ENCODE measurements around the gene KIF19.
"Not testable (repeated sequence)": the region's sequence is repeated elsewhere in the genome, so short reads cannot be mapped to it uniquely, and the experiment has no call there.

Gene KIF19

GRCh38 chr17:74325743-74326379, at the start of gene KIF19:
Gene KIF19 (plus strand): TSS chr17:74326226. CDS start chr17:74326350, 124 bp downstream.
- no peak for DNase-seq

- DNase-seq, result no peak
Observed at GRCh38 chr17:74276541-74277009, 49.5 kb upstream of the KIF19 start.

GRCh38 chr17:74277935-74278334, 48.1 kb upstream of the KIF19 start:
- no peak for DNase-seq

GRCh38 chr17:74279617-74280016, 46.4 kb upstream of the KIF19 start:
- not testable (repeated sequence) for DNase-seq

- DNase-seq, result no peak
Observed at GRCh38 chr17:74280093-74280513, 45.9 kb upstream of the KIF19 start.

- DNase-seq, result no peak
Observed at GRCh38 chr17:74281799-74282198, 44.2 kb upstream of the KIF19 start.

GRCh38 chr17:74282274-74282586, 43.8 kb upstream of the KIF19 start:
- not testable (repeated sequence) for DNase-seq

- DNase-seq, result no peak
Observed at GRCh38 chr17:74282587-74283370, 43.2 kb upstream of the KIF19 start.

GRCh38 chr17:74283371-74283673, 42.7 kb upstream of the KIF19 start:
- no peak for DNase-seq

- no peak for DNase-seq
Observed at GRCh38 chr17:74287031-74287602, 38.9 kb upstream of the KIF19 start.

GRCh38 chr17:74288785-74289184, 37.2 kb upstream of the KIF19 start:
- DNase-seq, result no peak

GRCh38 chr17:74289688-74290087, 36.3 kb upstream of the KIF19 start:
- no peak for DNase-seq

GRCh38 chr17:74290340-74290739, 35.7 kb upstream of the KIF19 start:
- no peak for DNase-seq

GRCh38 chr17:74292495-74292894, 33.5 kb upstream of the KIF19 start:
- no peak for DNase-seq

- DNase-seq, result no peak
Observed at GRCh38 chr17:74295625-74296547, 30.1 kb upstream of the KIF19 start.

GRCh38 chr17:74296548-74296936, 29.5 kb upstream of the KIF19 start:
- no peak for DNase-seq

- no peak for DNase-seq
Observed at GRCh38 chr17:74297941-74298340, 28.1 kb upstream of the KIF19 start.

- DNase-seq, result no peak
Observed at GRCh38 chr17:74298778-74299177, 27.2 kb upstream of the KIF19 start.

GRCh38 chr17:74299226-74300009, 26.6 kb upstream of the KIF19 start:
- DNase-seq, result no peak

- DNase-seq, result no peak
Observed at GRCh38 chr17:74303305-74303704, 22.7 kb upstream of the KIF19 start.

- no peak for DNase-seq
Observed at GRCh38 chr17:74304184-74304583, 21.8 kb upstream of the KIF19 start.

- no peak for DNase-seq
Observed at GRCh38 chr17:74305865-74306654, 20.0 kb upstream of the KIF19 start.

Data from NCI-H1105 treated with DMSO at 0.1 percent for 48 hours (cell line).